GM21526 (cell line): ENCODE measurements around the gene HIGD2A.
A peak's percentile ranks its signal among the peaks of the same experiment; 100 is the strongest.

Source experiments
- ATAC-seq: cut with Tn5 transposase; IDR thresholded peaks from one replicate; pipeline ENCODE4 v1.9.1; 2021; ENCODE audit warnings: moderate library complexity; ENCODE audit not compliant: unreplicated experiment, low FRiP score

Gene HIGD2A

GRCh38 chr5:176388444-176389134 lies at the start of gene HIGD2A, which contains the start of gene NOP16:
TSS of gene HIGD2A (plus strand) at chr5:176388751. CDS start at chr5:176388820, 69 bp downstream.
TSS of gene NOP16 (minus strand) at chr5:176388598. CDS start at chr5:176388539, 59 bp downstream.
- ATAC-seq, result peak; percentile 81

GRCh38 chr5:176339304-176339703 lies 49.2 kb upstream of the HIGD2A start:
- no peak for ATAC-seq

GRCh38 chr5:176341325-176342157 lies 47.0 kb upstream of the HIGD2A start:
- ATAC-seq, result no peak

- no peak for ATAC-seq
Measured at GRCh38 chr5:176342158-176342483, 46.4 kb upstream of the HIGD2A start.

DNA sequence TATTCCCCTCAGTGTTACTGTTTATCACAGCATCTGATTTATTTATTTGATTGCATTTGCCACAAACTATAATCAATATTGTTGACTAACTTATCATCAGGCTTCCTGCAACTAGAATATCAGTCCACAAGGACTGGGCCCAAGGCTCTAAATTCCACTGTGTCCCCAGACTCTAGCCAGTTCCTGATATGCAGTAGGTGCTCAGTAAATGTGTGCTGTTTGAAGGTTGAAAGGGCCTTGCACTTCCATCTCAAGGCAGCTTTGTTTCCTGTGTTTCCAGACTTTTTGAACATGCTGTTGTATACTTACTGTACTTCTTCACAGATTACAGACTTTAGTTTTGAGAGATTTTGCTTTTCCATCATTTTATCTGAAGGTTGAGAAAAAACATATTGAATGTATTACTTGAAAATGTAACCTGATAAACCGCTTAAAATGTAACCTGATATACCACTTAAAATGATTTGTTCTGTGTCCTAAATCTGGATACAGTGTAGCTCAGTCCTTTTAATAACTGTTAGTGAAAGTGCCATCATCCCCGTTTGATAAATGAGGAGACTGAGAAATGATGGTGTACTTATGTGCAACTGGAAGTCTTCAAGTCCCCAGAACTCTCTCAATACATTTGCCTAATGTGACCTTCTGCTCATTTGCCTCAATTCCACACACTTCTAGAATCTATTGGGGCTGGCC lies 45.6 kb upstream of the HIGD2A start:
- no peak for ATAC-seq

GRCh38 chr5:176350416-176350815 lies 38.1 kb upstream of the HIGD2A start:
- no peak for ATAC-seq

- no peak for ATAC-seq
Measured at GRCh38 chr5:176352116-176352878, 36.3 kb upstream of the HIGD2A start.

DNA sequence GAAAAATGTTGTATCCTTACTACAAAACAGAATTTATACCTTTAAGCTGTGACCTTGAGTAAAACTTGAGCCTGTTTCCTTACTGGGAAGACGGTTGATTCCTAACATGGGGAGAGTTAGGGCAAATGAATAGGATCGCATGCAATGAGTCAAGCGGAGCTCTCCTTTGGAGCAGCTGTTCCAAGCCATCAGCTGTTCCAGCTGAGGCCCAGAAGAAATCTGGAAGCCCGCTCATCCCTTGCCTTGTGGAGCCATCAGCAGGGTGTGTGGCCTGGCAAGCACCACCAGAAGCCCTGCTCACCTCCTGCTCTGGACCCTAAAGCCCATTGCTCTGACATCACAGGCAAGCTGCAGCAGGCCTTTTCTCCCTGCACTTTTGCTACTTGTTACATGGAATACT lies 35.0 kb upstream of the HIGD2A start:
- ATAC-seq, result no peak

- ATAC-seq, result no peak
Measured at GRCh38 chr5:176355400-176356178, 33.0 kb upstream of the HIGD2A start.

DNA sequence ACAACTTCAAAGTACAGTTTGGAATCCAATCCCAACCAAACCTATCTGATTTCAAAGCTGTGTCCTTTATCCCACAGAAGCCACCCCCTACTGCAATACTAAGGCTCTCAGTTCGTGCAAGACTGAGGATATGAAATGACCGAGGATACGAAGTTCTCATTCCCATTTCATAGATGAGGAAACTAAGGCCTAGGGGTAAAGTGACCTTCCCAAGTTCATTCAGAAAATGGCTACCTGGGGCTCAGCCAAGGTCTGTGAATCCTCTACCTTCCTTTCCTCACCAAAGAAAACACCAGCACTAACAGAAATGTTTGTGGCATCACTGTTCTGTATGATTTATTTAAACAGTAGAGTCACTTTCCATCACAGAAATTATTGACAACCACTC lies 32.4 kb upstream of the HIGD2A start:
- no peak for ATAC-seq

- ATAC-seq, result no peak
Measured at GRCh38 chr5:176359658-176360057, 28.9 kb upstream of the HIGD2A start.

DNA sequence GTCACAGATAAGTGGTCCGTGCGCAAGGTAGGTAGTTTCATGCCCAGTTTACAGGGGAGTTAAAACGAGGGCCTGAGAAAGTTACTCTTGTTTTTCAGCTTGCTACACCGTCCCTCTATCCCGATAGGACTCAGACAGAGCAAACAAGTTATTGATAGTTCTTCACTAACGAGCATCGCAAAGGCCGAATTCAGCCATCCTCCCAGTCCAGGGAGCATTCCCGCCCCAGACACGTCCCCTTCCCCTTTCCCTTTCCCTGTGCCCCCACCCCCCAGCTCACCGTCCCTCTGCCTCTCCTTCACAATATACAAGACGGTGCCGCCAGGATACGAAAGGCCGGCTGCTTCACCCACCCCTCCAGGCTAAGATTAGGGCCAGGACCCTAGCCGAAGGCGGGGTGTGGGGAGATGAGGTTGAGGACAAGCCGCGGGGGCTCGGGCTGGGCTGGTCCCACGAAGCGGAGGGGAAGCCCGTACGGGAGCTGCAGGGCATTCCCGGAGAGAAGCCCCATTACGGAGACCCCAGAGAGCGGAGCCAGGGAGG lies 27.6 kb upstream of the HIGD2A start:
- no peak for ATAC-seq

DNA sequence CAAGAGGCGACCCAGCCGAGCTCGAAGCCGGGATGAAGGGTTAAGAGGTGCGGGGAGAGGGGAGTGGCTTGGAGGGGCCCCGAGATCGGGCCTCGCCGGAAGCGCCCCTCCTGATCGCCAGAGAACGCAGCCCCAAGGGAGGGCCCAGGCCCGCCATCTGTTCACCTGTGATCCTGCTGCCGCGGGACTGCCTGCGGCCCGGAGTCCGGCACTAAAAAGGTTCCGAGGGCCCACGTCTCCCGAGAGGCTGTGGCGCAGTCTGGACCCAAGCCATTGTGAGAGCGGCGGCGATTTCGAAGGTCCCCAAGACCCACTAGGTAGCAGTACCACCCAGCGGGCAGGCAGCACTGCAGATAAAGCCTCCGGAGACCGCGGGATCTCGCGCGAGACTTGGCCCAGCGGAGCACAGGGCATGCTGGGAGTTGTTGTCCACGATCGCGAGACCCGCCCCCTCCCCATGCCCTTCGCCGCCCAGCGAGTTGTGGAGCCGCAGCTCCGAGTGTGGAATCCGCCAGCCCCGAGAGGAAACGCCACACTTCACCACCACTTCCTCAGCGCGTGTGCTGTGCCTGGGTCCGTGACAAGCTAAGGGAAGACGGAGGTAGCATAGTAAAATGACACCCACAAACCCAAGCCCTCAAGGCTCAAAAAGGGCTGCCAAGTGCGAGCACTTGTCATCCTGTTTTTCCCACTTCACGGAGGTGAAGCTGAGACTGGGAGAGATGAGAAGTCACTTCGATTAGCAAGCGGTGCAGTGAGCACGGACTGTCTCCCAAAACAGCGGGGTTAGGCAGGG lies 26.9 kb upstream of the HIGD2A start, which contains the start of gene KIAA1191:
Gene KIAA1191, minus strand, starts transcription at position 328 of the 796 bp plus-strand sequence. CDS start 2,256 bp downstream, outside the sequence.
- peak; percentile 88 for ATAC-seq

DNA sequence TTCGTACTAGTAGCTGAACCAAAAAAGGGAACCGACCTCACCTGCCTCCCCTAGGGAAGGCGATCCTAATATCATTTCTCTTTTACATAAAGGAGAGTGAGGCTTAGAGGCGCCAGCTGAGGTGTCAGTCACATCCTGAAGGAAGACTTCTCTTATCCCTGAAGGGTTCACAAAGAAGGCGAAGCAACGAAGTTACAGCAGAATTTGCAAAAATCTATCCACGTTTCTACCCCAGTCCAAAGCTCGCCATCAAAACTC lies 26.4 kb upstream of the HIGD2A start:
- ATAC-seq, result no peak

- ATAC-seq, result no peak
Measured at GRCh38 chr5:176364765-176365350, 23.7 kb upstream of the HIGD2A start.

DNA sequence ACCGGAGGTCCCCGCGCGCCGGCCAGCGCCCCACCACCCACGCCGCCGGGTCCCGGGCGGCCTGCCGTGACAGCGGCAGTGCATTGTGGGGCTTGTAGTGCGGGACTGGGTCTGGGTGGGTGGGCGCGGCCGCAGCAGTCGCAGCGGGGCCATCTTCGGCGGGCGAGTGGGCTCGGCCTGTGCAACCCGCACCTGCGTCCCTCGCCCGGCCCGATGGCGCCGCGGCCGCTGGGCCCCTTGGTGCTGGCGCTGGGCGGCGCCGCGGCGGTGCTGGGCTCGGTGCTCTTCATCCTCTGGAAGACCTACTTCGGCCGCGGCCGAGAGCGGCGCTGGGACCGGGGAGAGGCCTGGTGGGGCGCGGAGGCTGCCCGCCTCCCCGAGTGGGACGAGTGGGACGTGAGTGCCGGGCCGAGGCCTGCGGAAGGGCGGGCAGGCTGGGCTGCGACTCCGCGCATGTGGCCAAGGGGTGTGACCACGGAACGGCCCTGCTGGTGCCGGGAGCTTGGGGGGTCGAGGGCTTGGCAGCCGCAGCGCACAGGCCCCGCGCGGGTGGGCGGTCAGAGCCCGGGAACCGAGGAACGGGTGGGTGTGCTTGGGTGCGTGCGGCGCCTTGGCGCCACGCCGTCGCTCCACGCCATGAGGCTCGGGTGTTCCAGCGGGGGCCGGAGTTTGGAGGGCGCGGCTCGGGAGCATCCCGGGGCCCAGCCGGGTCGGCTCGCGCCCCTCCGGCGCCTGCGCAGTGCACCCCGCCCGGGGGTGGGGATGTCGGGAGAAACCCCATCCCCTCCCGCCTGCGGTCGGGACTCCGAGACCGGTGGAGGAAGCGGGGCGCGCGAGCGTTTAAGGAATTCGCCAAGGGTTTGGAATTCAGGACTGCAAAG lies 23.0 kb upstream of the HIGD2A start, which contains the start of gene ARL10:
Gene ARL10, plus strand, starts transcription at position 137 of the 881 bp plus-strand sequence. Its CDS starts 77 bp downstream, at position 214.
- ATAC-seq, result no peak

DNA sequence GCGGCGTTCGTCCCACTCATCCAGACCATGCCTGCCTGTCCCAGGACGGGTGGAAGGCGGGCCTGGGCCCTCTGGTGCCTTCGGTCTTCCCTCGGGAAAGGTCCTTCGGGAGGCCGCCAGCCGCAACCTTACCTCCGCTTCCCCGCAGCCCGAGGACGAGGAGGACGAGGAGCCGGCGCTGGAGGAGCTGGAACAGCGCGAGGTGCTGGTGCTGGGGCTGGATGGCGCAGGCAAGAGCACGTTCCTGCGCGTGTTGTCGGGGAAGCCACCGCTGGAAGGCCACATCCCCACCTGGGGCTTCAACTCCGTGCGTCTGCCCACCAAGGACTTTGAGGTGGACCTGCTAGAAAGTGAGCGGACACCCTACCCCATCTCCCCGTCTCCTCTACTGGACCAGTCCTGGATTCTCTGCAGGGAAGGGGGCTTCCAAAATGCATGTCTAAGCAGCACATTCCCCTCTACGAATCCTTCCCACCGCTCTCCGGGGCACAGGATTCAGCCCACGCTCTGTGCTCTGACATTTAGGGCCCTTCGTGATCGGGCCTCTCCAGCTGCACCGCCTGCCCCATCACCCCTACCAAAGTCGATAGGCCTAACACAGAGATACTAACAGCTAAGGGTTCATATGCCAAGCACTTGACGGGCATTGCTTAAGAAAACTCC lies 22.2 kb upstream of the HIGD2A start:
- no peak for ATAC-seq
